ENCODE measurements around the gene DHX16. TPM values are rescaled to one million over a fixed set of nuclear protein-coding genes. Genes with fewer than 3 reads are reported as not detected.

The DHX16 gene
- total and polyA plus RNA-seq, 4 donors = 23.4 to 31.7 (median 30.0) TPM

GRCh38 chr6:30611150-30611855 is 61.5 kb downstream of the DHX16 start:
- Histone ChIP-seq H3K27ac (ENCODE audit: low read depth in 1 of 2, low read length in 1 of 2) (no peak overlapping the region), H3K4me1 (ENCODE audit: control insufficient read depth in 5 of 5, insufficient read depth in 5 of 5, low read length in 5 of 5) (peaks cover 0 to 32% (median 20%) of the 10 kb centered on the region in 5 donors), H3K9ac (ENCODE audit: insufficient read depth in 1 of 2, low read length in 2 of 2) (peak overlapping the region; percentile 11 to 30), H3K27me3 (ENCODE audit: control insufficient read depth in 3 of 3, insufficient read depth in 3 of 3, low read length in 2 of 3) (no peaks in the 10 kb centered on the region), H3K36me3 (ENCODE audit: control insufficient read depth in 4 of 4, insufficient read depth in 4 of 4, low read length in 4 of 4) (peaks cover 20 to 38% (median 27%) of the 10 kb centered on the region in 4 donors), H3K4me3 (no peak overlapping the region), H3K9me3 (ENCODE audit: control insufficient read depth in 4 of 4, insufficient read depth in 3 of 4, low read length in 3 of 4) (no peaks in the 10 kb centered on the region)
- WGBS, 2 donors = 72 to 77% methylated on average over 9 of the region's 9 CpGs
- TF ChIP-seq CTCF (IDR thresholded peaks at IDR 0.05; ENCODE audit: control extremely low read depth, extremely low read depth) = no peak
- DNase-seq = no peak
- ATAC-seq (ENCODE audit: insufficient read depth, low FRiP score) = no peak

- no peak for TF ChIP-seq CTCF (IDR thresholded peaks at IDR 0.05; ENCODE audit: control extremely low read depth, extremely low read depth)
- Histone ChIP-seq H3K9ac (ENCODE audit: insufficient read depth in 1 of 2, low read length in 2 of 2) (no peak overlapping the region), H3K4me3 (no peak overlapping the region), H3K27ac (ENCODE audit: low read depth in 1 of 2, low read length in 1 of 2) (no peak overlapping the region), H3K4me1 (ENCODE audit: control insufficient read depth in 5 of 5, insufficient read depth in 5 of 5, low read length in 5 of 5) (peaks cover 0 to 32% (median 20%) of the 10 kb centered on the region in 5 donors), H3K36me3 (ENCODE audit: control insufficient read depth in 4 of 4, insufficient read depth in 4 of 4, low read length in 4 of 4) (peaks cover 27 to 35% (median 32%) of the 10 kb centered on the region in 4 donors), H3K27me3 (ENCODE audit: control insufficient read depth in 3 of 3, insufficient read depth in 3 of 3, low read length in 2 of 3) (no peaks in the 10 kb centered on the region), H3K9me3 (ENCODE audit: control insufficient read depth in 4 of 4, insufficient read depth in 3 of 4, low read length in 3 of 4) (no peaks in the 10 kb centered on the region)
- no peak for DNase-seq
- 79 to 86% methylated on average over 4 of the region's 4 CpGs for WGBS, 2 donors
- ATAC-seq (ENCODE audit: insufficient read depth, low FRiP score) = no peak
These were observed 62.7 kb downstream of the DHX16 start for GRCh38 chr6:30610065-30610464.

GRCh38 chr6:30603961-30604360 is 68.8 kb downstream of the DHX16 start:
- TF ChIP-seq CTCF (IDR thresholded peaks at IDR 0.05; ENCODE audit: control extremely low read depth, extremely low read depth) = no peak
- peaks cover 56 to 69% (median 61%) of the 10 kb centered on the region in 4 donors for H3K36me3 ChIP-seq (ENCODE audit: control insufficient read depth in 4 of 4, insufficient read depth in 4 of 4, low read length in 4 of 4)
- no peaks in the 10 kb centered on the region for H3K9me3 ChIP-seq (ENCODE audit: control insufficient read depth in 4 of 4, insufficient read depth in 3 of 4, low read length in 3 of 4)
- 95% methylated on average over 13 of the region's 13 CpGs for WGBS, 2 donors
- ATAC-seq (ENCODE audit: insufficient read depth, low FRiP score) (no peak), DNase-seq (no peak)
- no peak overlapping the region for H3K4me3 ChIP-seq
- no peak overlapping the region for H3K27ac ChIP-seq (ENCODE audit: low read depth in 1 of 2, low read length in 1 of 2)
- peaks cover 0 to 7% (median 0%) of the 10 kb centered on the region in 5 donors for H3K4me1 ChIP-seq (ENCODE audit: control insufficient read depth in 5 of 5, insufficient read depth in 5 of 5, low read length in 5 of 5)
- no peak overlapping the region for H3K9ac ChIP-seq (ENCODE audit: insufficient read depth in 1 of 2, low read length in 2 of 2)
- no peaks in the 10 kb centered on the region for H3K27me3 ChIP-seq (ENCODE audit: control insufficient read depth in 3 of 3, insufficient read depth in 3 of 3, low read length in 2 of 3)

Other genes with a start within 250 kb of the DHX16 start
- gene HLA-E, start 183.5 kb downstream of the DHX16 start, total RNA-seq = 100 to 1,000 TPM; 502 to 611 TPM
- gene HLA-E, start 183.5 kb downstream of the DHX16 start, polyA plus RNA-seq = 1,000 to 10,000 TPM in 1 of 2 donors, 100 to 1,000 TPM in 1; 618 to 1,209 TPM
- gene GNL1, start 116.5 kb downstream of the DHX16 start, total RNA-seq = 10 to 100 TPM; 42.0 to 67.3 TPM
- gene GNL1, start 116.5 kb downstream of the DHX16 start, polyA plus RNA-seq = 10 to 100 TPM; 41.0 to 68.5 TPM
- gene PRR3, start 115.7 kb downstream of the DHX16 start, total RNA-seq = 10 to 100 TPM in 1 of 2 donors, 1 to 10 TPM in 1; 8.4 to 10.9 TPM
- gene PRR3, start 115.7 kb downstream of the DHX16 start, polyA plus RNA-seq = 10 to 100 TPM in 1 of 2 donors, 1 to 10 TPM in 1; 8.6 to 11.5 TPM
- 10 to 100 TPM; 28.8 to 55.4 TPM for gene ABCF1, start 101.6 kb downstream of the DHX16 start, total RNA-seq
- gene ABCF1, start 101.6 kb downstream of the DHX16 start, polyA plus RNA-seq = 10 to 100 TPM; 25.8 to 43.5 TPM
- 10 to 100 TPM; 36.9 to 73.4 TPM for gene PPP1R10, start 55.8 kb downstream of the DHX16 start, total RNA-seq
- 10 to 100 TPM; 21.5 to 22.1 TPM for gene PPP1R10, start 55.8 kb downstream of the DHX16 start, polyA plus RNA-seq
- gene MRPS18B, start 55.2 kb downstream of the DHX16 start, total RNA-seq = 10 to 100 TPM; 24.9 to 57.2 TPM
- 10 to 100 TPM; 50.1 to 81.5 TPM for gene MRPS18B, start 55.2 kb downstream of the DHX16 start, polyA plus RNA-seq
- 10 to 100 TPM; 10.1 to 13.3 TPM for gene ATAT1, start 46.1 kb downstream of the DHX16 start, total RNA-seq
- gene ATAT1, start 46.1 kb downstream of the DHX16 start, polyA plus RNA-seq = 1 to 10 TPM; 5.5 to 5.6 TPM
- gene C6orf136, start 25.9 kb downstream of the DHX16 start, total RNA-seq = 10 to 100 TPM in 1 of 2 donors, 1 to 10 TPM in 1; 5.1 to 17.4 TPM
- 10 to 100 TPM in 1 of 2 donors, 1 to 10 TPM in 1; 9.2 to 26.0 TPM for gene C6orf136, start 25.9 kb downstream of the DHX16 start, polyA plus RNA-seq
- gene PPP1R18, start 13.6 kb upstream of the DHX16 start, total RNA-seq = 10 to 100 TPM; 28.2 to 63.9 TPM
- gene PPP1R18, start 13.6 kb upstream of the DHX16 start, polyA plus RNA-seq = 100 to 1,000 TPM in 1 of 2 donors, 10 to 100 TPM in 1; 69.3 to 155 TPM
- gene NRM, start 18.0 kb upstream of the DHX16 start, total RNA-seq = 10 to 100 TPM in 1 of 2 donors, 1 to 10 TPM in 1; 5.1 to 15.9 TPM
- 10 to 100 TPM; 16.0 to 18.7 TPM for gene NRM, start 18.0 kb upstream of the DHX16 start, polyA plus RNA-seq
- 10 to 100 TPM; 13.7 to 34.0 TPM for gene MDC1, start 44.3 kb upstream of the DHX16 start, total RNA-seq
- gene MDC1, start 44.3 kb upstream of the DHX16 start, polyA plus RNA-seq = 10 to 100 TPM in 1 of 2 donors, 1 to 10 TPM in 1; 9.9 to 11.0 TPM
- 100 to 1,000 TPM; 292 to 403 TPM for gene TUBB, start 47.3 kb upstream of the DHX16 start, total RNA-seq
- 100 to 1,000 TPM; 171 to 303 TPM for gene TUBB, start 47.3 kb upstream of the DHX16 start, polyA plus RNA-seq
- 100 to 1,000 TPM in 1 of 2 donors, 10 to 100 TPM in 1; 88.0 to 171 TPM for gene FLOT1, start 69.7 kb upstream of the DHX16 start, total RNA-seq
- 100 to 1,000 TPM; 205 to 474 TPM for gene FLOT1, start 69.7 kb upstream of the DHX16 start, polyA plus RNA-seq
- 10 to 100 TPM; 16.7 to 37.4 TPM for gene IER3, start 71.5 kb upstream of the DHX16 start, total RNA-seq
- gene IER3, start 71.5 kb upstream of the DHX16 start, polyA plus RNA-seq = 100 to 1,000 TPM in 1 of 2 donors, 10 to 100 TPM in 1; 97.9 to 302 TPM
- gene DDR1, start 211.5 kb upstream of the DHX16 start, total RNA-seq = 100 to 1,000 TPM; 124 to 134 TPM
- 10 to 100 TPM; 39.5 to 72.4 TPM for gene DDR1, start 211.5 kb upstream of the DHX16 start, polyA plus RNA-seq
- 10 to 100 TPM; 31.1 to 37.2 TPM for gene GTF2H4, start 235.2 kb upstream of the DHX16 start, total RNA-seq
- gene GTF2H4, start 235.2 kb upstream of the DHX16 start, polyA plus RNA-seq = 10 to 100 TPM; 25.3 to 31.0 TPM
- gene VARS2, start 241.2 kb upstream of the DHX16 start, total RNA-seq = 10 to 100 TPM; 17.4 to 32.2 TPM
- 10 to 100 TPM; 18.8 to 38.4 TPM for gene VARS2, start 241.2 kb upstream of the DHX16 start, polyA plus RNA-seq

All from lung (tissue), 12 donors.